Heart left ventricle (tissue), 16 donors: ENCODE results near the gene RRBP1. TPM values are rescaled to one million over a fixed set of nuclear protein-coding genes. Genes with fewer than 3 reads are reported as not detected.
A peak's percentile ranks its signal among the peaks of the same experiment; 100 is the strongest.

Experiments used
- ATAC-seq, 4 donors: fragments of 200-7000 bp; cut with Tn5 transposase; one replicate each; pipeline ENCODE4 v1.9.1; 2020 to 2022; ENCODE audit warnings: moderate library complexity in 4 of 4, mild to moderate bottlenecking in 3 of 4, moderate number of reproducible peaks in 1 of 4
- DNase-seq, 5 donors: peaks; one replicate each; pipeline ENCODE4 v3.0.0-alpha.2; 2020
- H3K27ac ChIP-seq, 12 donors: fragments of 200-600 bp; sonication (generic) in 4 of 12; one replicate each; pipeline versions ENCODE4 v1.5.0 to v1.8.0; 2016 to 2022; ENCODE audit warnings: mild to moderate bottlenecking in 2 of 12
- H3K27me3 ChIP-seq, 9 donors: fragments of 200-600 bp; sonication (generic) in 2 of 9; one replicate each; pipeline versions ENCODE4 v1.5.1 to v1.8.0; 2016 to 2022; ENCODE audit warnings: mild to moderate bottlenecking in 3 of 9
- H3K36me3 ChIP-seq, 9 donors: fragments of 200-600 bp; sonication (generic) in 2 of 9; one replicate each; pipeline versions ENCODE4 v1.5.0 to v1.8.0; 2018 to 2022; ENCODE audit warnings: mild to moderate bottlenecking in 2 of 9
- H3K4me1 ChIP-seq, 12 donors: fragments of 200-600 bp; sonication (generic) in 4 of 12; one replicate each; pipeline versions ENCODE4 v1.5.0 to v1.8.0; 2016 to 2022; ENCODE audit warnings: mild to moderate bottlenecking in 3 of 12
- H3K4me3 ChIP-seq, 12 donors: fragments of 200-600 bp; sonication (generic) in 4 of 12; one replicate each; pipeline versions ENCODE4 v1.5.0 to v1.8.0; 2017 to 2022; ENCODE audit warnings: mild to moderate bottlenecking in 9 of 12, moderate library complexity in 4 of 12
- H3K9me3 ChIP-seq, 12 donors: fragments of 200-600 bp; sonication (generic) in 4 of 12; one replicate each; pipeline versions ENCODE4 v1.5.0 to v1.8.0; 2016 to 2022; ENCODE audit warnings: mild to moderate bottlenecking in 1 of 12
- CTCF ChIP-seq, 12 donors: fragments of 200-600 bp; sonication (generic) in 4 of 12; IDR thresholded peaks; one replicate each; pipeline versions ENCODE4 v1.5.0 to v1.8.0; 2018 to 2022; ENCODE audit warnings: antibody characterized with exemption in 12 of 12, mild to moderate bottlenecking in 5 of 12
- POLR2A ChIP-seq, 2 donors: fragments of 450-650 bp; IDR thresholded peaks; one replicate each; pipeline ENCODE4 v1.6.1; 2017; ENCODE audit warnings: antibody characterized with exemption in 2 of 2, mild to moderate bottlenecking in 2 of 2, moderate library complexity in 2 of 2
- WGBS, 4 donors: extraction: QIAGEN DNeasy Blood & Tissue Kit in 2 of 4; methylation state at CpG; one replicate each; pipeline versions ENCODE4 v1.1.5 to v1.1.7; 2013 to 2018; 5-methylcytosine and 5-hydroxymethylcytosine counted together
- intact Hi-C, 10 donors: fragments of 100-400 bp; cut with DNase I; formaldehyde crosslinking; loops; one replicate each; pipeline versions ENCODE4 v1.11.1 to v1.14.2; 2022
- polyA plus RNA-seq, 2 donors: library from polyadenylated mRNA; stranded (reverse); fragments of 200-250 nt; gene quantifications; one replicate each; pipeline ENCODE4 v1.2.3, GENCODE V29; 2013
- total RNA-seq, 9 donors: library from RNA; depleted of rRNA in 2 of 9; stranded (reverse); fragments of >200 nt in 2 of 9; fragmentation: NEBNext Ultra II Directional in 3 of 9; extraction: Animal tissue kit (Norgen Biotek cat#: 25700) in 3 of 9; gene quantifications; one replicate each; pipeline versions ENCODE4 v1.1.0 to v1.2.4, GENCODE V29; 2016 to 2023
- donor health status: ischemic (EF 13 %, LVEDD 7.1; RV severe dilation, severe dysfunction).
- donor health status: healthy with polysubstance abuse.
- donor health status: DM: no; HTN: yes; CAD: no.
- donor health status: DM: no; HTN: no; CAD: no.
- donor health status: ischemic (EF 25% LVEDD 6.9; RV normal size, moderate dysfunction).
- donor health status: ischemic (EF 25% LVEDD 5.7; RV mildly dilated, moderate dysfunction).
- donor health status: healthy.
- donor health status: DM: yes; HTN: yes; CAD: no.
- donor health status: ischemic (EF 35%, LVEDD 5.7; RV mildly dilated, moderate dysfunction).
- donor health status: nonischemic (EF 11% LVEDD 7.7; RV severe dilation, severe dysfunction).
- donor health status: DM: yes; HTN: yes; CAD: no.
- donor health status: PGD.
- donor health status: ischemic (EF 29% LVEDD 5.4; RV normal size, mild dysfunction).
- donor health status: nonischemic (EF 23%, LVEDD 6.1; RV moderate dilation, normal function).

RRBP1 gene
- total and polyA plus RNA-seq, 11 donors, result 24.9 to 91.3 (median 40.0) TPM

GRCh38 chr20:17576215-17576614, 105.8 kb downstream of the RRBP1 start:
- H3K27me3 ChIP-seq, result no peaks in the 10 kb centered on the region
- ATAC-seq, result no peak
- H3K36me3 ChIP-seq, result peaks cover 0 to 14% (median 0%) of the 10 kb centered on the region in 9 donors
- H3K9me3 ChIP-seq, result no peaks in the 10 kb centered on the region
- H3K4me1 ChIP-seq, result peaks cover 6 to 91% (median 67%) of the 10 kb centered on the region in 12 donors
- 63 to 65% (median 64%) methylated on average over 8 of the region's 8 CpGs for WGBS, 4 donors
- intact Hi-C loops, result no loop called here
- no peak for DNase-seq
- no peak overlapping the region for H3K27ac ChIP-seq
- no peak overlapping the region for H3K4me3 ChIP-seq
- TF ChIP-seq CTCF (IDR thresholded peaks at IDR 0.05) (no peak), POLR2A (IDR thresholded peaks at IDR 0.05) (no peak)

GRCh38 chr20:17573463-17573862, 108.6 kb downstream of the RRBP1 start:
- intact Hi-C loops, result loop anchor here in 8 of 10 donors (5.0 kb wide), 3 partner anchors 34 to 39 kb away; no protein-coding TSS in a partner anchor
- DNase-seq (no peak), ATAC-seq (no peak)
- TF ChIP-seq CTCF (IDR thresholded peaks at IDR 0.05), result no peak
- TF ChIP-seq POLR2A (IDR thresholded peaks at IDR 0.05), result no peak
- Histone ChIP-seq H3K27ac (peak overlapping the region in 4 of 12 donors; percentile 3 to 100 (median 54)), H3K27me3 (no peaks in the 10 kb centered on the region), H3K9me3 (no peaks in the 10 kb centered on the region), H3K4me3 (peak overlapping the region in 5 of 12 donors; percentile 8 to 100 (median 94)), H3K36me3 (peaks cover 0 to 14% (median 0%) of the 10 kb centered on the region in 9 donors), H3K4me1 (peaks cover 6 to 73% (median 53%) of the 10 kb centered on the region in 12 donors)
- WGBS, 4 donors, result 50 to 62% (median 56%) methylated on average over 3 of the region's 3 CpGs

- no peak for ATAC-seq
- DNase-seq, result no peak
- Histone ChIP-seq H3K4me1 (peaks cover 10 to 71% (median 55%) of the 10 kb centered on the region in 12 donors), H3K27ac (peak overlapping the region in 6 of 12 donors; percentile 12 to 100 (median 99)), H3K27me3 (no peaks in the 10 kb centered on the region), H3K36me3 (peaks cover 0 to 11% (median 0%) of the 10 kb centered on the region in 9 donors), H3K9me3 (no peaks in the 10 kb centered on the region), H3K4me3 (peak overlapping the region in 9 of 12 donors; percentile 72 to 100 (median 96))
- intact Hi-C loops, result loop anchor here in 8 of 10 donors (5.0 kb wide), 3 partner anchors 35 to 40 kb away; no protein-coding TSS in a partner anchor
- WGBS, 4 donors, result 38 to 48% (median 42%) methylated on average over 7 of the region's 7 CpGs
- TF ChIP-seq CTCF (IDR thresholded peaks at IDR 0.05) (no peak), POLR2A (IDR thresholded peaks at IDR 0.05) (no peak)
Measured at GRCh38 chr20:17572034-17572638, 109.9 kb downstream of the RRBP1 start.

- peaks cover 10 to 61% (median 48%) of the 10 kb centered on the region in 12 donors for H3K4me1 ChIP-seq
- ATAC-seq, result peak in 1 of 4 donors; percentile 24
- H3K36me3 ChIP-seq, result peaks cover 0 to 9% (median 0%) of the 10 kb centered on the region in 9 donors
- intact Hi-C loops, result loop anchor here in 8 of 10 donors (2.0 to 5.0 kb wide), 6 partner anchors 18 to 41 kb away; no protein-coding TSS in a partner anchor
- 14 to 21% (median 16%) methylated on average over 6 of the region's 6 CpGs for WGBS, 4 donors
- H3K27ac ChIP-seq, result peak overlapping the region; percentile 91 to 100 (median 99)
- H3K27me3 ChIP-seq, result no peaks in the 10 kb centered on the region
- no peak for DNase-seq
- H3K9me3 ChIP-seq, result no peaks in the 10 kb centered on the region
- TF ChIP-seq CTCF (IDR thresholded peaks at IDR 0.05) (no peak), POLR2A (IDR thresholded peaks at IDR 0.05) (no peak)
- H3K4me3 ChIP-seq, result peak overlapping the region; percentile 45 to 100 (median 93)
Measured at GRCh38 chr20:17571153-17571527, 110.9 kb downstream of the RRBP1 start.
